HG03342 (cell line): ENCODE data around the gene CNN2.

Source experiments
- ATAC-seq: cut with Tn5 transposase; IDR thresholded peaks from one replicate; pipeline ENCODE4 v1.9.1; 2021; ENCODE audit warnings: mild to moderate bottlenecking, moderate library complexity; ENCODE audit not compliant: unreplicated experiment

CNN2 gene

GRCh38 chr19:1080360-1081161 lies 54.2 kb downstream of the CNN2 start:
- ATAC-seq = no peak

- ATAC-seq = no peak
Measured at GRCh38 chr19:1081301-1082164, 55.1 kb downstream of the CNN2 start.

GRCh38 chr19:1082165-1082927 lies 55.9 kb downstream of the CNN2 start:
- no peak for ATAC-seq

- ATAC-seq = no peak
Measured at GRCh38 chr19:1082928-1083816, 56.8 kb downstream of the CNN2 start.

- no peak for ATAC-seq
Measured at GRCh38 chr19:1084024-1084868, 57.8 kb downstream of the CNN2 start.

GRCh38 chr19:1085053-1085658 lies 58.7 kb downstream of the CNN2 start:
- ATAC-seq = no peak

- no peak for ATAC-seq
Measured at GRCh38 chr19:1085676-1086442, 59.5 kb downstream of the CNN2 start.

- no peak for ATAC-seq
Measured at GRCh38 chr19:1086613-1087012, 60.2 kb downstream of the CNN2 start.

- ATAC-seq = no peak
Measured at GRCh38 chr19:1087813-1088415, 61.5 kb downstream of the CNN2 start.

GRCh38 chr19:1088416-1089010 lies 62.1 kb downstream of the CNN2 start:
- no peak for ATAC-seq
